Measurements from ENCODE around the gene UBR2.

GRCh38 chr6:42530751-42531150 is 33.1 kb upstream of the UBR2 start:
- TF ChIP-seq POLR2AphosphoS5 (IDR thresholded peaks at IDR 0.05; ENCODE audit: insufficient read depth, low read depth, low read length) (no peak), CTCF (IDR thresholded peaks at IDR 0.05; ENCODE audit: extremely low read depth in 1 of 2, insufficient read depth in 1 of 2, low read depth in 1 of 2, low read length in 2 of 2) (no peak), JUN (IDR thresholded peaks at IDR 0.05; ENCODE audit: borderline replicate concordance, insufficient read depth, insufficient read length, low read depth) (no peak), MAX (IDR thresholded peaks at IDR 0.05; ENCODE audit: insufficient read depth, insufficient read length) (no peak), POLR2A (IDR thresholded peaks at IDR 0.05; ENCODE audit: low read depth, low read length) (no peak), GATA2 (IDR thresholded peaks at IDR 0.05; ENCODE audit: insufficient read depth, insufficient read length, low read depth, low read length) (no peak), EZH2 (IDR thresholded peaks at IDR 0.05; ENCODE audit: borderline replicate concordance, low read depth, low read length, severe bottlenecking) (no peak), FOS (IDR thresholded peaks at IDR 0.05; ENCODE audit: borderline replicate concordance, insufficient read depth, low read length) (no peak)

All from endothelial cell of umbilical vein (primary cell).